GM12875 (cell line): ENCODE results near the gene RMP24.

ENCODE experiments used
- H3K4me3 ChIP-seq: one replicate; pipeline ENCODE4 v1.5.1; 2011; ENCODE audit warnings: low read depth, low read length, control low read depth
- CTCF ChIP-seq: IDR thresholded peaks from 2 replicates; pipeline ENCODE4 v1.5.1; 2011; ENCODE audit warnings: low read depth, mild to moderate bottlenecking, control low read depth, inconsistent platforms, low read length, moderate library complexity, borderline replicate concordance; ENCODE audit not compliant: insufficient read depth

Gene RMP24

GRCh38 chr18:35936951-35937350 is 35.5 kb upstream of the RMP24 start:
- H3K4me3 ChIP-seq: no peak overlapping the region
- no peak for TF ChIP-seq CTCF

GRCh38 chr18:35938158-35938557 is 34.3 kb upstream of the RMP24 start:
- TF ChIP-seq CTCF: no peak
- no peak overlapping the region for H3K4me3 ChIP-seq

- TF ChIP-seq CTCF: no peak
- no peak overlapping the region for H3K4me3 ChIP-seq
Observed at GRCh38 chr18:35938562-35938961, 33.9 kb upstream of the RMP24 start.

GRCh38 chr18:35939138-35939537 is 33.3 kb upstream of the RMP24 start:
- no peak overlapping the region for H3K4me3 ChIP-seq

GRCh38 chr18:35941299-35941698 is 31.2 kb upstream of the RMP24 start:
- TF ChIP-seq CTCF: no peak

More at GRCh38 chr18:35939138-35939537, 33.3 kb upstream of the RMP24 start:
- peak; percentile 20; the same call in 1 of the 2 replicates for TF ChIP-seq CTCF

GRCh38 chr18:35942133-35942532 is 30.3 kb upstream of the RMP24 start:
- H3K4me3 ChIP-seq: no peak overlapping the region
- TF ChIP-seq CTCF: no peak

More at GRCh38 chr18:35941299-35941698, 31.2 kb upstream of the RMP24 start:
- H3K4me3 ChIP-seq: no peak overlapping the region

- no peak overlapping the region for H3K4me3 ChIP-seq
- no peak for TF ChIP-seq CTCF
Observed at GRCh38 chr18:35942661-35943060, 29.8 kb upstream of the RMP24 start.
